K562 (cell line): ENCODE data around the gene SHANK2. TPM values are rescaled to one million over a fixed set of nuclear protein-coding genes. Genes with fewer than 3 reads are reported as not detected.

Source experiments
- ATAC-seq: fragments of 200-7000 bp; cut with Tn5 transposase; 3 replicates; pipeline ENCODE4 v1.9.1; 2020; ENCODE audit warnings: moderate library complexity
- BruUV-seq: library from RNA; stranded (reverse); fragments of 400-500 nt; replicated peaks from 2 replicates; lab custom pipeline; 2021; lab: Mats Ljungman, UMichigan
- CTCF ChIA-PET: fragments of 300-600 bp; formaldehyde crosslinking; extraction: SDS; loops from one replicate; lab custom pipeline; 2021; ENCODE audit warnings: low intra/inter-chr PET ratio; lab: Yijun Ruan, JAX
- POLR2A ChIA-PET: fragments of 300-600, 350-650 bp; sonication (Branson Sonifier 250); formaldehyde crosslinking; extraction: SDS; loops from one replicate; lab custom pipeline; 2021; ENCODE audit warnings: antibody characterized with exemption, inconsistent platforms; lab: Yijun Ruan, JAX
- DNase-seq, 4 experiments: peaks; one replicate each; pipeline versions ENCODE4 v3.0.0 to v3.0.0-alpha.2; 2011 to 2018; ENCODE audit warnings: low spot score in 3 of 4, mixed read lengths in 3 of 4; ENCODE audit errors: extremely low read depth in 1 of 4
- FAIRE-seq: peaks from 2 replicates; lab custom pipeline; 2011; peaks lifted over from hg19 to GRCh38; lab: Jason Lieb, UNC
- H2AFZ ChIP-seq: 2 replicates; pipeline ENCODE4 v1.6.0; 2011; ENCODE audit warnings: low read depth, low read length, control low read depth, inconsistent platforms
- H3K27ac ChIP-seq: fragments of 200-600 bp; 3 replicates; pipeline ENCODE4 v1.8.0; 2011; ENCODE audit warnings: low read depth, mild to moderate bottlenecking, control low read depth, inconsistent platforms, low read length, moderate library complexity, mixed read lengths; ENCODE audit errors: extremely low read depth
- H3K27me3 ChIP-seq, 2 experiments: fragments of 300-600 bp in 1 of 2; 2 replicates in 1 of 2; 3 replicates in 1 of 2; pipeline versions ENCODE4 v1.6.0 to v1.8.0; 2011; ENCODE audit warnings: inconsistent platforms in 2 of 2, low read length in 2 of 2, mild to moderate bottlenecking in 1 of 2, mixed read lengths in 1 of 2, moderate library complexity in 1 of 2; ENCODE audit not compliant: control insufficient read depth in 2 of 2, insufficient read depth in 2 of 2
- H3K36me3 ChIP-seq: fragments of 300-600 bp; 3 replicates; pipeline ENCODE4 v1.8.0; 2011; ENCODE audit warnings: mild to moderate bottlenecking, low read length, inconsistent platforms; ENCODE audit not compliant: control insufficient read depth, insufficient read depth
- H3K4me1 ChIP-seq, 2 experiments: fragments of 200-600 bp in 1 of 2; replicated peaks in 1 of 2; 2 replicates in 1 of 2; 3 replicates in 1 of 2; pipeline versions ENCODE4 v1.5.1 to v1.8.0; 2011; ENCODE audit warnings: inconsistent platforms in 2 of 2, low read length in 2 of 2, mild to moderate bottlenecking in 1 of 2, mixed read lengths in 1 of 2, moderate library complexity in 1 of 2; ENCODE audit not compliant: control insufficient read depth in 2 of 2, insufficient read depth in 2 of 2
- H3K4me2 ChIP-seq: 2 replicates; pipeline ENCODE4 v1.6.1; 2011; ENCODE audit warnings: low read length, control low read depth, inconsistent platforms, mixed read lengths; ENCODE audit not compliant: insufficient read depth
- H3K4me3 ChIP-seq: fragments of 200-600 bp; sonication (generic), shearing (Covaris generic); 2 replicates; pipeline ENCODE4 v1.5.1; 2016; ENCODE audit warnings: control low read depth, inconsistent platforms
- H3K79me2 ChIP-seq: fragments of 200-600 bp; 3 replicates; pipeline ENCODE4 v1.8.0; 2011; ENCODE audit warnings: low read length, inconsistent platforms; ENCODE audit not compliant: control insufficient read depth, insufficient read depth
- H3K9ac ChIP-seq, 2 experiments: 2 replicates each; pipeline versions ENCODE4 v1.6.0 to v1.6.1; 2011; ENCODE audit warnings: low read depth in 2 of 2, low read length in 2 of 2, control low read depth in 1 of 2, inconsistent platforms in 1 of 2, mild to moderate bottlenecking in 1 of 2, mixed read lengths in 1 of 2; ENCODE audit not compliant: insufficient read depth in 1 of 2
- H3K9me1 ChIP-seq: one replicate; pipeline ENCODE4 v1.6.0; 2011; ENCODE audit warnings: inconsistent platforms, mild to moderate bottlenecking, low read length, moderate library complexity; ENCODE audit not compliant: control insufficient read depth, insufficient read depth
- H3K9me3 ChIP-seq: replicated peaks from 2 replicates; pipeline ENCODE4 v1.5.1; 2011; ENCODE audit warnings: low read depth, low read length, inconsistent platforms; ENCODE audit not compliant: control insufficient read depth, insufficient read depth
- H4K20me1 ChIP-seq: replicated peaks from 2 replicates; pipeline ENCODE4 v1.6.1; 2011; ENCODE audit warnings: low read length, inconsistent platforms, mixed read lengths; ENCODE audit not compliant: control insufficient read depth, insufficient read depth
- CBFB ChIP-seq: sonication (generic); formaldehyde crosslinking; IDR thresholded peaks from 2 replicates; pipeline ENCODE4 v1.4.0; 2020; ENCODE audit warnings: mild to moderate bottlenecking, missing genetic modification reagents
- DNMT1 ChIP-seq: fragments of 450-650 bp; IDR thresholded peaks from 2 replicates; pipeline ENCODE4 v1.6.1; 2016; ENCODE audit warnings: antibody characterized with exemption, mild to moderate bottlenecking
- DPF2 ChIP-seq: fragments of 450-650 bp; IDR thresholded peaks from 2 replicates; pipeline ENCODE4 v1.6.1; 2016
- ESRRA ChIP-seq: fragments of 450-650 bp; IDR thresholded peaks from 2 replicates; pipeline ENCODE4 v1.6.1; 2014; ENCODE audit warnings: low read depth, mild to moderate bottlenecking, moderate library complexity, borderline replicate concordance
- KDM1A ChIP-seq, 2 experiments: fragments of 450-650 bp; IDR thresholded peaks; 2 replicates each; pipeline ENCODE4 v1.6.1; 2016; ENCODE audit warnings: mild to moderate bottlenecking in 2 of 2
- RBM39 ChIP-seq: fragments of 200-400 bp; formaldehyde crosslinking; optimal IDR thresholded peaks from 2 replicates; pipeline ENCODE3; 2018; ENCODE audit warnings: low read depth, low read length
- SIX5 ChIP-seq, 2 experiments: IDR thresholded peaks; 2 replicates each; pipeline ENCODE4 v1.6.1; 2011; ENCODE audit warnings: low read length in 2 of 2, borderline replicate concordance in 1 of 2, low read depth in 1 of 2, mild to moderate bottlenecking in 1 of 2, moderate library complexity in 1 of 2; ENCODE audit not compliant: insufficient read depth in 1 of 2
- XRCC5 ChIP-seq: fragments of 200-400 bp; formaldehyde crosslinking; IDR thresholded peaks from 2 replicates; pipeline ENCODE4 v1.6.1; 2017; ENCODE audit warnings: low read depth, mild to moderate bottlenecking, low read length
- ZNF253 ChIP-seq: fragments of 250-450 bp; sonication (Bioruptor Pico); conservative IDR thresholded peaks from 2 replicates; pipeline ENCODE4 v1.6.1; 2021; ENCODE audit warnings: mild to moderate bottlenecking
- ZNF408 ChIP-seq: fragments of 250-450 bp; sonication (Bioruptor Pico); IDR thresholded peaks from 2 replicates; pipeline ENCODE4 v1.4.0; 2020; ENCODE audit warnings: low read depth, mild to moderate bottlenecking, moderate library complexity
- ZNF77 ChIP-seq: fragments of 250-450 bp; sonication (Bioruptor Pico); IDR thresholded peaks from 2 replicates; pipeline ENCODE4 v1.5.0; 2020
- WGBS: fragments of 100-300 bp; shearing (Covaris generic); methylation state at CpG from one replicate; pipeline ENCODE4 v1.1.6; 2016; ENCODE audit warnings: low coverage, mixed read lengths; ENCODE audit not compliant: insufficient coverage; ENCODE audit errors: missing lambda C conversion rate; 5-methylcytosine and 5-hydroxymethylcytosine counted together
- in situ Hi-C: fragments of 300-500 bp; cut with MboI; formaldehyde crosslinking; loops from 4 replicates; pipeline ENCODE4 v1.15.0; 2018; ENCODE audit warnings: inconsistent platforms, mixed read lengths
- intact Hi-C: fragments of 100-400 bp; cut with micrococcal nuclease; formaldehyde crosslinking; loops from 2 replicates; pipeline ENCODE4 v1.14.2; 2022
- polyA plus RNA-seq, 8 experiments: library from polyadenylated mRNA; depleted of rRNA in 4 of 8; stranded (reverse) in 5 of 8; unstranded in 3 of 8; fragments of >200 nt; fragmentation: Nextera tagmentation in 2 of 8; fragmentation: Illumina TruSeq in 1 of 8; extraction: Ambion mirVana in 2 of 8; extraction: Trizol in 1 of 8; gene quantifications; 2 replicates each; pipeline versions ENCODE4 v1.2.1 to v1.2.3, GENCODE V29; 2011 to 2014; ENCODE audit warnings: inconsistent platforms in 1 of 8, missing spikeins in 1 of 8
- total RNA-seq, 7 experiments: library from RNA; depleted of rRNA in 6 of 7; stranded (reverse); fragments of >200 nt in 6 of 7; fragmentation: Illumina TruSeq in 2 of 7; extraction: Trizol in 2 of 7; gene quantifications; 2 replicates each; pipeline versions ENCODE4 v1.2.1 to v1.2.3, GENCODE V29; 2011 to 2021; ENCODE audit warnings: low replicate concordance in 1 of 7
- TF ChIP-seq, protein P1 (sequence below): fragments of 450-650 bp; formaldehyde crosslinking; IDR thresholded peaks from 2 replicates; pipeline ENCODE4 v1.4.0; 2020; ENCODE audit warnings: mild to moderate bottlenecking
- TF ChIP-seq, protein P2 (sequence below): fragments of 150-350 bp; IDR thresholded peaks from 2 replicates; pipeline ENCODE4 v1.6.1; 2014; ENCODE audit warnings: low read depth, mild to moderate bottlenecking, low read length, borderline replicate concordance
- TF ChIP-seq, protein P3 (sequence below), 2 experiments: IDR thresholded peaks in 1 of 2; conservative IDR thresholded peaks in 1 of 2; 2 replicates each; pipeline ENCODE4 v1.6.1; 2016; ENCODE audit warnings: low read depth in 2 of 2, mild to moderate bottlenecking in 1 of 2, missing compliant biosample characterization in 1 of 2, missing genetic modification characterization in 1 of 2, moderate library complexity in 1 of 2
- TF ChIP-seq, protein P4 (sequence below): fragments of 250-450 bp; sonication (Bioruptor Pico); IDR thresholded peaks from 2 replicates; pipeline ENCODE4 v1.4.0; 2020

The SHANK2 gene
- total and polyA plus RNA-seq, 9 of the 15 experiments (the other 6 are each of a cell fraction or from before 2014, with no cell fraction given) = 0.04 to 0.07 TPM; not detected in 7

DNA sequence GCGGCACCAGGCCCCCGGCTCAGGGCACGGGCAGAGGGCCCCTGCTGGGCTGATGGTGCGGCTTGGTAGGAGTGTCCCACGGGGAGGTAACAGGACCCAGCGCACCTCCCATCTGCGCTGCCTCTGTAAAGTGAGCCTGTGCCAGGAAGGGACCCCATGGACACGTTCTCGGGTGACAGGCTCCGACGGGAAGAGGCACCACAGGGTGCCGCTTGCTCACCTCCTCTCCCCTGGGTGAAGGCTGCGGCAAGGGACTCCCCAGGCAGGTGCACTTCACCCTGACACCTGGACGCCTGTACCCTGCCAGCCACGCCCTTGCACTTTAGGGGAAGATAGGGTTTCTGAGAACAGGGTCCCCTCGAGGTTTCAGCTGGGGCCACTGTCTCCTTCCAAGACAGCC lies 48.1 kb downstream of the SHANK2 start:
- Histone ChIP-seq H3K4me3 (no peak overlapping the region), H3K79me2 (no peaks in the 10 kb centered on the region), H3K9me1 (no peaks in the 10 kb centered on the region), H3K27ac (no peak overlapping the region), H3K9me3 (no peaks in the 10 kb centered on the region), H4K20me1 (no peaks in the 10 kb centered on the region; the same call in 1 of the 2 replicates), H3K9ac (no peak overlapping the region), H2AFZ (no peak overlapping the region), H3K4me1 (no peaks in the 10 kb centered on the region), H3K27me3 (peaks cover 8 to 33% of the 10 kb centered on the region in 2 experiments; a peak in 4 of 5 replicates), H3K4me2 (no peak overlapping the region), H3K36me3 (no peaks in the 10 kb centered on the region)
- POLR2A ChIA-PET = no interaction called here
- in situ Hi-C loops = no loop called here
- CTCF ChIA-PET = no interaction called here
- intact Hi-C loops = no loop called here
- FAIRE-seq = no peak
- WGBS = 1% methylated on average over 15 of the region's 16 CpGs
- ATAC-seq = no peak
- BruUV-seq = no TSS peak
- DNase-seq = no peak
- TF ChIP-seq, protein P1, sequence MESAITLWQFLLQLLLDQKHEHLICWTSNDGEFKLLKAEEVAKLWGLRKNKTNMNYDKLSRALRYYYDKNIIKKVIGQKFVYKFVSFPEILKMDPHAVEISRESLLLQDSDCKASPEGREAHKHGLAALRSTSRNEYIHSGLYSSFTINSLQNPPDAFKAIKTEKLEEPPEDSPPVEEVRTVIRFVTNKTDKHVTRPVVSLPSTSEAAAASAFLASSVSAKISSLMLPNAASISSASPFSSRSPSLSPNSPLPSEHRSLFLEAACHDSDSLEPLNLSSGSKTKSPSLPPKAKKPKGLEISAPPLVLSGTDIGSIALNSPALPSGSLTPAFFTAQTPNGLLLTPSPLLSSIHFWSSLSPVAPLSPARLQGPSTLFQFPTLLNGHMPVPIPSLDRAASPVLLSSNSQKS (CRISPR knock-in tag) = no peak
- TF ChIP-seq, protein P2, sequence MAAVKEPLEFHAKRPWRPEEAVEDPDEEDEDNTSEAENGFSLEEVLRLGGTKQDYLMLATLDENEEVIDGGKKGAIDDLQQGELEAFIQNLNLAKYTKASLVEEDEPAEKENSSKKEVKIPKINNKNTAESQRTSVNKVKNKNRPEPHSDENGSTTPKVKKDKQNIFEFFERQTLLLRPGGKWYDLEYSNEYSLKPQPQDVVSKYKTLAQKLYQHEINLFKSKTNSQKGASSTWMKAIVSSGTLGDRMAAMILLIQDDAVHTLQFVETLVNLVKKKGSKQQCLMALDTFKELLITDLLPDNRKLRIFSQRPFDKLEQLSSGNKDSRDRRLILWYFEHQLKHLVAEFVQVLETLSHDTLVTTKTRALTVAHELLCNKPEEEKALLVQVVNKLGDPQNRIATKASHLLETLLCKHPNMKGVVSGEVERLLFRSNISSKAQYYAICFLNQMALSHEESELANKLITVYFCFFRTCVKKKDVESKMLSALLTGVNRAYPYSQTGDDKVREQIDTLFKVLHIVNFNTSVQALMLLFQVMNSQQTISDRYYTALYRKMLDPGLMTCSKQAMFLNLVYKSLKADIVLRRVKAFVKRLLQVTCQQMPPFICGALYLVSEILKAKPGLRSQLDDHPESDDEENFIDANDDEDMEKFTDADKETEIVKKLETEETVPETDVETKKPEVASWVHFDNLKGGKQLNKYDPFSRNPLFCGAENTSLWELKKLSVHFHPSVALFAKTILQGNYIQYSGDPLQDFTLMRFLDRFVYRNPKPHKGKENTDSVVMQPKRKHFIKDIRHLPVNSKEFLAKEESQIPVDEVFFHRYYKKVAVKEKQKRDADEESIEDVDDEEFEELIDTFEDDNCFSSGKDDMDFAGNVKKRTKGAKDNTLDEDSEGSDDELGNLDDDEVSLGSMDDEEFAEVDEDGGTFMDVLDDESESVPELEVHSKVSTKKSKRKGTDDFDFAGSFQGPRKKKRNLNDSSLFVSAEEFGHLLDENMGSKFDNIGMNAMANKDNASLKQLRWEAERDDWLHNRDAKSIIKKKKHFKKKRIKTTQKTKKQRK = no peak
- TF ChIP-seq RBM39 (no peak), ZNF253 (no peak), CBFB (CRISPR knock-in tag) (no peak), SIX5 (IDR thresholded peaks at IDR 0.05; ENCODE audit: borderline replicate concordance in 1 of 2, insufficient read depth in 1 of 2, low read depth in 1 of 2, low read length in 2 of 2) (no peak), ESRRA (no peak), ZNF408 (CRISPR knock-in tag) (no peak), KDM1A (IDR thresholded peaks at IDR 0.05) (no peak), XRCC5 (no peak), DNMT1 (no peak), ZNF77 (no peak), DPF2 (no peak)
- TF ChIP-seq, protein P3, sequence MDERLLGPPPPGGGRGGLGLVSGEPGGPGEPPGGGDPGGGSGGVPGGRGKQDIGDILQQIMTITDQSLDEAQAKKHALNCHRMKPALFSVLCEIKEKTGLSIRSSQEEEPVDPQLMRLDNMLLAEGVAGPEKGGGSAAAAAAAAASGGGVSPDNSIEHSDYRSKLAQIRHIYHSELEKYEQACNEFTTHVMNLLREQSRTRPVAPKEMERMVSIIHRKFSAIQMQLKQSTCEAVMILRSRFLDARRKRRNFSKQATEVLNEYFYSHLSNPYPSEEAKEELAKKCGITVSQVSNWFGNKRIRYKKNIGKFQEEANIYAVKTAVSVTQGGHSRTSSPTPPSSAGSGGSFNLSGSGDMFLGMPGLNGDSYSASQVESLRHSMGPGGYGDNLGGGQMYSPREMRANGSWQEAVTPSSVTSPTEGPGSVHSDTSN (CRISPR knock-in tag; IDR thresholded peaks at IDR 0.05; ENCODE audit: low read depth) = no peak
- TF ChIP-seq, protein P3 (tag; conservative IDR thresholded peaks at IDR 0.05; ENCODE audit: low read depth) = no peak
- TF ChIP-seq, protein P4, sequence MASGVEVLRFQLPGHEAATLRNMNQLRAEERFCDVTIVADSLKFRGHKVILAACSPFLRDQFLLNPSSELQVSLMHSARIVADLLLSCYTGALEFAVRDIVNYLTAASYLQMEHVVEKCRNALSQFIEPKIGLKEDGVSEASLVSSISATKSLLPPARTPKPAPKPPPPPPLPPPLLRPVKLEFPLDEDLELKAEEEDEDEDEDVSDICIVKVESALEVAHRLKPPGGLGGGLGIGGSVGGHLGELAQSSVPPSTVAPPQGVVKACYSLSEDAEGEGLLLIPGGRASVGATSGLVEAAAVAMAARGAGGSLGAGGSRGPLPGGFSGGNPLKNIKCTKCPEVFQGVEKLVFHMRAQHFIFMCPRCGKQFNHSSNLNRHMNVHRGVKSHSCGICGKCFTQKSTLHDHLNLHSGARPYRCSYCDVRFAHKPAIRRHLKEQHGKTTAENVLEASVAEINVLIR = no peak
